NCI-H345 (cell line): ENCODE results near the gene CEBPB.
A peak's percentile ranks its signal among the peaks of the same experiment; 100 is the strongest.
"Not testable (repeated sequence)": the region's sequence is repeated elsewhere in the genome, so short reads cannot be mapped to it uniquely, and the experiment has no call there.

Experiments
- DNase-seq: peaks from one replicate; lab custom pipeline; 2025; lab: John Stamatoyannopoulos, UW

CEBPB gene

DNA sequence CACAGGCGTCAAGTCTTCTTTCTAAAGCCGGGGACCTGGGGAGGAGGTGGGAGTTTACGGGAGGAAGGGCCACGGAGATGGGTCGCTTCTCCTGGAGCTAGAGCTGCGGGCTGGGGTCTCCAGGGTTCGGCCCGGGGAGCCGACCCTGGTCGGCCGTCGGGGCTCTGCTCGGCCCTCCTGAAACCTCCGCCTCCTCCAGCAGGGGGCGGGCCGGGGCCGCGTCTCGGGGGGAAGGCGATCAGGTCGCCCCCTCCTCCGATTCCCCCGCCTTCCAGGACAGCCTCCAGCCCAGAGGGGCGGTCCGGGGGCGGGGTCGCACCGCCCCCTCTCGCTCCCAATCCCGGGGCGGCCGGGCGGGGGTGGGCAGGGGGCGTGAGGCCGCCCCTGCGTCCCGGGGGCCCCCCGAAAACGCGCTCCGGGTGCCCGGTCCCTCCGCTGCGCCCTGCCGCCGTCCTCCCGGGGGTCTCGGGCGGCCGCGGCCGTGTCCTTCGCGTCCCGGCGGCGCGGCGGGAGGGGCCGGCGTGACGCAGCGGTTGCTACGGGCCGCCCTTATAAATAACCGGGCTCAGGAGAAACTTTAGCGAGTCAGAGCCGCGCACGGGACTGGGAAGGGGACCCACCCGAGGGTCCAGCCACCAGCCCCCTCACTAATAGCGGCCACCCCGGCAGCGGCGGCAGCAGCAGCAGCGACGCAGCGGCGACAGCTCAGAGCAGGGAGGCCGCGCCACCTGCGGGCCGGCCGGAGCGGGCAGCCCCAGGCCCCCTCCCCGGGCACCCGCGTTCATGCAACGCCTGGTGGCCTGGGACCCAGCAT lies at the start of gene CEBPB:
CEBPB (plus strand) TSS at position 580 of the 814 bp plus-strand sequence; CDS start at position 784, 204 bp downstream.
- peak; percentile 93 for DNase-seq

DNA sequence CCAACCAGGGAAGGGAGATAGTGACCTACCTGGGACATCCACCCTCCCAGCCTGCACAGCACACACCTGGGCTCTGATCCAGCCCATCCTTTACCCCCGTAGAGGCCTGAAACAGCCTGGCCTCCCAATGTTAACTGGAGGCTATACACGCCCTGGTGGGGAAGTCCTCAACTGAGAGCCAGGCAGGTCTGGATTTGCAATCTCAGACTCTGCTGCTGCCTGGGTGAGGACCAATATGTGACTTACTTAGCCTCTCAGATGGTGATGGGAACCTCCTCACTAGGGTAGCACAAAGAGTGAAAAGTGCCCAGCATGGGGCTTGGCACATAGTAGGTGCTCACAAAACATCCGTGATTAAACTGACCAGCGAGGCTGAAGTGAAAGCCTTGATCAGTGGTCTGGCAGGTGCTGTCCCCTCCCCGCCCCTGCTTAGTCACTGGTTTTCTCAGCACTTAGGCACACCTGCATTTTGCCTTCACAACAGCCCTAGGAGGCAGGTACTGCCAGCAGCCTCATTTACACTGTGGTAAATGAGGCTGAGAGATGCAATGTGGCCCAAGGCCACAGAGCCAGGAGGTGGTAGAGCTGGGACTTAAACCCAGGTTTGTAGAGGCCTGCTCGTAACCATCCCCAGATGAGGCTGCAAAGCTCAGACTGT lies 49.5 kb upstream of the CEBPB start:
- no peak for DNase-seq

DNA sequence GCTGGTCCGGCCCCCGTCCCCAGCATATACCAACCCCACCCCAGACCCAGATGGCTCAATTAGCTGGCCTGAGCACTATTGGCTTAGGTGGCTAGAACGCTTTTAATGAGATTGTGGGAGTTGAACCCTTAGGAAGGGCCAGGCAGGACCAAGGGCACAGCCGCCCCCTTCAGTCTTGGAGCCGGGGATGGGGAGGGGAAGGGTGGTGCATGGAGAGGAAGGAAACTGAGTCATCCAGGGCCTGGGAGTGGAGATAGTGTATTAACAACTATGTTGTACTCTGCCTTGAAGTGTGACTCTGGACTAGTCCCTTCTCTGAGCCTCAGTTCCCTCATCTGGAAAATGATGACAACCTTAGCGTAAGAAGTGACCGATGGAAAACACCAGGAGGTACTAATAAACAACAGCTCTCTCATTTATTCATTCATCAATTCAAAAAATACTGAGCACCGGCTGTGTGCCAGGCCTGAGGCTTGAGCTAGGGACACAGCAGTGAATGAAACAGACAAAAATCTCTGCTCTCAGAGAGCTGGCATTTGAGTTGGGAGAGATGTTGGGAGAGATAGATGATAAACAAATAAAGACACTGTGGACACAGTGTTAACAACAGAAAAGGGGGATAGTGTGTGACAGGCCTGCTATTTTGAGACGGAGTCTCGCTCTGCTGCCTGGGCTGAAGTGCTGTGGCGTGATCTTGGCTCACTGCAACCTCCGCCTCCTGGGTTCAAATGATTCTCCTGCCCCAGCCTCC lies 48.6 kb upstream of the CEBPB start:
- DNase-seq = no peak

DNA sequence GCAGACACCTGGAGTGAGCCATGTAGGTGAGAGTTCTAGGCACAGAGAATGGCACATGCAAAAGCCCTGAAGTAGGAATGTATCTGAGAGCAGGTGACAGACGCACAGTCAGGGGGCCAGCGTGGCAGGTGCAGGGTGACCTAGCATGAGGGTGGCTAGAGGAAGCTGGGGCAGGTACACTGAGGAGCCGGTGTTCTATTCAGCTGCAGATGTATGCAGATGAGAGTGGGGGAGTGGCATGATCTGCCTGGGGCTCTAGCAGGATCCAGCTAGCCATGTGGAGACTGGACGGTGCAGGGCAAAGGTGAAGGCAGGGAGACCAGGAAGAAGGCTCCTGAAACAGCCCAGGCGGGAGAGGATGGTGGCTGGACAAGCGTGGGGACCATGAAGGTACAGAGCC lies 47.8 kb upstream of the CEBPB start:
- DNase-seq = no peak

DNA sequence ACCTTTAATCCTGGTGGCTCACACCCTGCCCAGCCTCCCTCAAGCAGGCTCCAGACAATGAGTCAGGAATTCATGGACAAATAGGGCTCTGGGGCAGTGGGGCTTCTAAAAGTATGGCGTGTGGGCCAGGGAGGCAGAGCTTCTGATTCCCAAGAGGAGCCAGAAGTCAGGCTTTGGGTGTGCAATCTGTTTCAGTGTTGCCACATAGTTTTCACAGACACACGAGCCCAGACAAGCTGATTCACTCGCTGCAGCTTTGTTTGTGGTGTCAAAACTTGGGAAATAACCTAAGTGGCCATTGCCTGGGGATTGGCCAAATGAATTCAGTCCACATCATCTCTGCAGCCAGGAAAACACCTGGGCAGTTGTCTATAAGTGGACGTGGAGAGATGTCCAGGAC lies 46.3 kb upstream of the CEBPB start:
- DNase-seq = no peak

DNA sequence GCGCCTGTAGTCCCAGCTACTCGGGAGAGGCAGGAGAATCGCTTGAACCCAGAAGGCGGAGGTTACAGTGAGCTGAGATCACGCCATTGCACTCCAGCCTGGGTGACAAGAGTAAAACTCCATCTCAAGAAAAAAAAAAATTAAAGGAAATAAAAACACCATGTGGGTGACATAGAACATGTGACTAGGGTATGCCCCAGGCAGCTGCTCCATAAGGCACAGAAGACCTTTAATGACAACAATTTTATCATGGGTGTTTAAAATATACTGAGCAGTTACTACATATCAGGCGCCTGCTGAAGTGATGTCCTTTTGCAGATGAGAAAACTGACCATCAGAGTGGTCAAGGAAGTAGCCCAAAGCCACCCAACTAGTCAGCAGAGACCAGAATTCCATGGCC lies 45.1 kb upstream of the CEBPB start:
- DNase-seq = no peak

DNA sequence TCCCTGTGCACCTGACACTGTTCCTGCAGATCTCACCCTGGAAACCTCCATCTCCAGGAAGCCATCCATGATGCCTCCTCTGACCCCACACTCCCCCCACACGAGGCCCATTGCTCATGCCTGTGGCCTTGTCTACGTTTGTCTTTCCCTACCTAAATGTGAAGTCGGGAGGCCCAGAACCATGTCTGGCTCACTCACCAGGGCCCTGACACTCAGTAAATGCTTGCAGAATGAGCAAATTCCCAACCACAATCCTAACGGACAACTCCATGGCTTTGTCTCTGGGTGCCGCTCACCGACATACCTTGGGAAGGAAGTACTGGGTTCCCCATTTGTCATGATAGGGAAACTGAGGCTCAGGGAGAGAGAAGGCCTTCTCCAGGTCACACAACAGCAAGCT lies 44.4 kb upstream of the CEBPB start:
- DNase-seq = no peak

DNA sequence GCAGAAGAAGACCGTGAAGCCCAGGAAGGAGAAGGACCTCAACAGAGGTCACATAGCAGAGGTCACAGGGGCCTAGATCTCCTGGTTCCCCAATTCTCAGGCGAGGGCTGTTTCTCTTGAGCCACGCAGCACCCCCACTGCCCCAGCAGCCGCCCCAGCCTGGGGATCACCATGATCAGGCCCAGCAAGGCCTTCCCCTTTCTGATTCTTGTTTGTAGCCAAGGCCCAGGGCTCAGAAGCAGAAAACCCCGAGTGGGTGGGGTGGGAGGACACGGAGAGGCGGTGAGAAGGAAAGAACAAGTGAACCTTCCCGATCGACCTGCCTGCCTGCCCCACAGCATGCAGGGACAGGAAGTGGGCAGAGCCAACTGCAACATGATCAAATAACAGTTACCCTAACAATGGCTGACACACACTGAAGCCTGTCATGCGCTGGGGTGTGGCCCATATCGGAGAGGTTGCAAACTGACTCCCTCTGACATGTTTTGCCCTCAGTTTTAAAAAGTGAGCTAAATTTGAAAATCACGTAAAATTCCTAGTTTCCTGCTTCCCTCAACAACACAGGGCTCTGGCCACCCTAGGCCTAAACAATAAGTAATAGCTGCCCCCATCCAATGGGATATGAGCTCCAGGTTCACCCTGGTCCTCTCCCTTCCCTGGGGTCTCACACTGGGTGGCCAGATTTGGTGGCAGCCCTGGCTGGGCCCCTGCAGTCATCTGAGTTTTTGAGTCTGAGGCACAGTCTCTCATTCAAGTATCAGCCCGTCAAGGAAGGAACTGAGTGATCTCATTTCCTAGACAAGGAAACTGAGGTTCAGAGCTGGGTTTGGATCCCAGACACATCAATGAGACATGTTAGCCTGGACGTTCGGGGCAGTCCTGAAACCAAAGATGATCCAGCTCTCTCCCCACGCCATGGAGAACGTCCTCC lies 43.6 kb upstream of the CEBPB start:
- DNase-seq = no peak

DNA sequence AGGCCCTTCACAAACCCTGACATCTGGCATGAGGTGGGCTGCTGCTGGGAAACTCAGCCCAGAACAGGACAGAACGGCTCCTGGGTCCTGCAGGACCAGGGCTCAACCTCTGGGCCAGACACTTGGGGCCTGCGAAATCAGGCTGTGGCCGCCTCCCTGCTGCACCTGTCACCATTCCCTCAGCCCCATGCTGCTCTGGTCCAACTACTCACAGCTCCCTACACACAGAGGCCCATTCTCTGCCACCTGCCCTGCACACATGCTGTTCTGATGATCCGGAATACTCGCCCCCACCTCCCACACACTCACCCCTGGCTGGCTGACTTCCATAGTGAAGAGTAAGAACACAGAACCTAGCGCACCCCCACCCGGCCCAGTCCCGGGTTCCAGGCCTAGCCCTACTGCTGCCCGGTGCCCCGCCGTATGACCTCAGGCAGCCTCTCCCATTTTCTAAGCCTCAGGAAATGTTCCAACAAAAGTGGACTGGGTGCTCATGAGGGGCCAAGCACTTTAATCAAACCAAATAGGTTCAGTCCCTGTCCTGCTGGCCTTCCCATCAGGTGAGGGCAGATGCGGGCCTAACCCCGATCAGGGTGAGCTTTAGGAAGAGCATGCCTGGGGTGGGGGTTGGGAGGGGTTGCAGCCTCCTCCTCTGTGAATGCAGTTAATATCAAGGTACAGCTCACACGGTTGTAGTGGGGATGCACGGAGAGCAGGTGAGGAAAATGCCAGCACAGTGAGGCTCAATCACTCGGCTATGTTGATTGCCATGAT lies 41.0 kb upstream of the CEBPB start:
- no peak for DNase-seq

DNA sequence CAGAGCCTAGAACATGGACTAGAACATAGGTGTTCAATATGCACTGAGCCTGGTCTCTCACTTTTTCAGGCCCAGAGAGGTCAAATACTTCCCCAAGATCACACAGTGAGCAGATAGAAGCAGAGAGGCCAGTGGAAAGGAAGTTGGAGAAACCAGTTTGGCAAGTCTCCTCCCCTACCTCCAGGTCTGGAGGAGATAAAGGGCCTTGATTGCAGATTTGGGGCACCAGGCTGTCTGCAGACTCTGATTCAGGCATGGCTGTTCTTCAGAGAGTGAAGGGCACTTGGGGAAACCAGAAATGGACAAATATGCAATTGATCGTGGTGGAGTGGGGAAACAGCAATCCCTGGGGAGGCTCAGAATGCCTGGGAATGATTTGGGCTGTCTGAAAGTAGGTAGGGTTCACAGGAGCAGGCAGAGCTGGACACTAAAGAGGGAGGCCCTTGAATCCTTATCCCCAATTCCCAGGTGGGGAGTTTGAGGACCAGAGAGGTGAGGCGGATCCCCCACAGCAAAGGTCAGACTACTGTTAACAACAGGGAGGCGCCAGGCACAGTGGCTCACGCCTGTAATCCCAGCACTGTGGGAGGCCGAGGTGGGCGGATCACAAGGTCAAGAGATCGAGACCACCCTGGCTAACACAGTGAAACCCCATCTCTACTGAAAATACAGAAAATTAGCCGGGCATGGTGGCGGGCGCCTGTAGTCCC lies 39.4 kb upstream of the CEBPB start:
- no peak for DNase-seq

DNA sequence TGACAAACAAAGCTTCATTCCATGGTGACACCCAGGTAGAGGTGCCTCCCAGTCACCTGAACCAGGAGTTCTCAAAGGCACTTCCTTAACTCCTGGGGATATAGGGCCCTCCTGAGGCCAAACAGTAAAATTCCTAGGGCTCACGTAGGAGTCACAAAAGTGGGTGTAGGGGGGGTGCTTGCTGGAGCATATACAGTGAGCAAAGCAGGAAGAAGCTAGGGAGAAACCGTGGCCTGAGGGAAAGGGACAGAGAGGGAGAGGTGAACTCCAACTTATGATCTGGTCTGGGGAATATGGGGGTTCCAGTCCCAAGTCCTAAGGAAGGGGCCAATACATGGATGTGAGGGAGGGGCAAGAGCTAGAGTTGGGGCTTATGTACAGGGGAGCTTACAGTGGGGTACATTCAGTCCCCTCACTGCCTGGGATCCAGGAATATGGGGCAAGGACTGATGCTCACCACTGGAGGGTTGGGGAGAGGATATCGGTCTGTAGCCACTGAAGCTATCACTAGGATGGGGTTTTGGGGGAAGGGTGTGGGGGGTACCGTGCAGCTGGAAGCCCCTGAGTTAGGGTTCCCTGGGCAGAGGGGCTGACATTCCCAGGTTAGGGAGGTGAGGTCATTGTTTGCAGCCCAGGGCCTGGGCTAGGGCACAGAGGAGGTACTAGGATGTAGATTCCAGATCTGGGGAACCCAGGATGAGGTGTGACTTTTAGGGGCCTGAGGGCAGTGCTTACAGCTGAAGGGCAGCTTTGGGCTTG lies 38.1 kb upstream of the CEBPB start:
- no peak for DNase-seq

DNA sequence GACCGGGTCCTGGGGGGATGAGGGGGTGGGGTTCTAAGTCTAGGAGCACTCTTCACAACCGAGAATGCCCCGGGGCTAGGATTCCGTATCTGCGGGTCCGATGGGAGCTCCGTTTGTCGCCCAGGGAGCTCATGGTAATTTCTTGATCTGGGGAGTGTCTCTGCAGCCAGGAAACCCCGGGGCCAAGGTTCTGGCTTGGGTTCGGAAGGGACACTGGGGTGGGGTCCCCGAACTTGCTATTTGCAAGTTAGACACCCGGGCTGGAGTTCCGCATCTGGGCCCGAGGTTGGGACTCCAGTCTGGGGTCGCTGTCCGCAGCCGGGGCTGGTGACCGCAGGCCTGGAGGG lies 37.5 kb upstream of the CEBPB start:
- peak; percentile 30 for DNase-seq

DNA sequence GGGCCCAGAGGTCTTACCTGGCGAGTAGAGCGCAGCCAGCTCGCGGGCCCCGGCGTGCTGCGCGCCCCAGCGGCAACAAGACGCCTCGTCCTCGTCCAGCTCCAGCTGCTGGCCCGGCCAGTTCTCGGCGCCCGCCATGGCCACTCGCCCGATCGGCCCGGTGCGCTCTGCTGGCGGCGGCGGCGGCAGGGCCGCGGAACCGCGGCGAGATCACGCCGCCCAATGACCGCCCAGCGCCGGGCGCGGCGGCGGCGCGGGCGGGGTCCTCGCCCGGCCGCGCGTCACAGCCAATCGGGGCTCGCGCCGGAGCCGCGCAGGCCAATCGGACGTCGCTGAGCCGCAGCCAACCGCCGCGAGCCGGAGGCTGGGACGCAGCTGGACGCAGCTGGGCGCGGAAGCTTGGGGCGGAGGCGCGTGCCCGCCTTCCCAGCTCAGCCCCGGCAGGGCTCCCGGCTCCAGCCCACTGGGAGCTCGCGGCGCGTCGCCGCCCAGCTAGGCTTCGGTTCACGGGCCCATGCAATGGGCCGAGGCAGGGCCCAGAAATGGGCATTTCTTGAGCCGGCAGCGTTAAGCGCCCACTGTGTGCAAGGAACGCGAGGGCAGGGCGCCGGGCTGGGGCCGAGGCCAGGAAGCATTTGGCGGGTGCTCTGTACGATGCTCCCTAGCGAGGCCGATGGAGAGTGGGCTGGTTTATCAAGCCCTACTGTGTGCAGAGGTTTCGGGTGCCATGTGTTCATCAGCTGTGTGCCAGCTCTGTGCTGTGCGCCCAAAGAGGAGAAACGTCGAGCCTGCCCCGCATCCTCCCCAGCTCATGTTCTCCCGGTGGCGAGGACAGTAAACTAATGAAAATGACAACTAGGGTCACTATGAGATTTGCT lies 36.9 kb upstream of the CEBPB start, which contains the start of gene PEDS1:
PEDS1 (minus strand) TSS at position 224 of the 878 bp plus-strand sequence; CDS start at position 138, 86 bp downstream.
- peak; percentile 97 for DNase-seq

DNA sequence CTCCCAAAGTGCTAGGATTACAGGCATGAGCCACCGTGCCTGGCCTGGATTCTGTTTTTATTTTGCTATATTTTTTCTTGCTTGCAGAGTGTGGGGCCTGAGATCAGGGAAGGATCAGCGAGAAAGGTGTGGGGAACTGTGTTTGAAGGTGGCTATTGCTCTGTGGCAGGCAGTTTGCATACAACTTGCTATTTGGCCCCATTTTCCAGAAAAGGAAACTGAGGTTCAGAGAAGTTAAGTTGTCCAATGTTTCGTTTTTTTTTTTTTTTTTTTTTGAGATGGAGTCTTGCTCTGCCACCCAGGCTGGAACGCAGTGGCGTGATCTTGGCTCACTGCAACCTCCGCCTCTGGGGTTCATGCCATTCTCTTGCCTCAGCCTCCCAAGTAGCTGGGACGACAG lies 29.1 kb upstream of the CEBPB start:
- DNase-seq = not testable (repeated sequence)

DNA sequence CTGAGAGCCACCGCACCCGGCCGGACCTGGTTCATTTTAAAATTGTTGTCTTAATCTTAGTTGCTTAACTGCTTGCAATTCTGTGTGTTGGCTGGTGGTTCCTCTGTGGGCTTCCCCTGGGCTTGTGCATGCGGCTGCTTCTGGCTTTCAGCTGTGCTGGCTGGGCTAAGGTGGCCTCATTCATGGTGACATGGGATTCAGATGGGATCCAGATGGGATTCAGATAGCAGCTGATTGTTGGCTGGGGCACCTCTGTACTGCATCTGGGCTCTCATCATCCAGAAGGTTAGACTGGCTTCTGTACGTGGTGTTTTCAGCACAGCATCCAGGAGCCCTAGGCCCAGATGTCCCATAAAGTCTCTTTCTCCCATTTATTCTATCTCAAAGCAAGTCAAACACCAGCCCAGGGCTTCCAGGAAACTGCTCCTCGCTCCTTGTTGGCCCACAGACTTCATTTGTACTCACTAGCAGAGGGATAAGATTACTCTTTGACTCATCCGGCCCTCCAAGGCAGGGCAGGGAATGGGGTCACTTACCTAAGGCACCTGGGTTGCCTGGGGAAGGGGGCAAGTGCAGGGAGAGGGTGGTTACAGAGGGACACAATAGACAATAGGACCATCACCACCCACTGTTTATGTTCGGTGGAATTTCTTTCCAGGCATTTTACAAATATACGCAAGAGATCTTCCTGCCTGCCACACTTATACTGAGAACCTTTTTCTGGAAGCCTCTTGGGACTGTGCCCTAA lies 26.9 kb upstream of the CEBPB start:
- DNase-seq = no peak

DNA sequence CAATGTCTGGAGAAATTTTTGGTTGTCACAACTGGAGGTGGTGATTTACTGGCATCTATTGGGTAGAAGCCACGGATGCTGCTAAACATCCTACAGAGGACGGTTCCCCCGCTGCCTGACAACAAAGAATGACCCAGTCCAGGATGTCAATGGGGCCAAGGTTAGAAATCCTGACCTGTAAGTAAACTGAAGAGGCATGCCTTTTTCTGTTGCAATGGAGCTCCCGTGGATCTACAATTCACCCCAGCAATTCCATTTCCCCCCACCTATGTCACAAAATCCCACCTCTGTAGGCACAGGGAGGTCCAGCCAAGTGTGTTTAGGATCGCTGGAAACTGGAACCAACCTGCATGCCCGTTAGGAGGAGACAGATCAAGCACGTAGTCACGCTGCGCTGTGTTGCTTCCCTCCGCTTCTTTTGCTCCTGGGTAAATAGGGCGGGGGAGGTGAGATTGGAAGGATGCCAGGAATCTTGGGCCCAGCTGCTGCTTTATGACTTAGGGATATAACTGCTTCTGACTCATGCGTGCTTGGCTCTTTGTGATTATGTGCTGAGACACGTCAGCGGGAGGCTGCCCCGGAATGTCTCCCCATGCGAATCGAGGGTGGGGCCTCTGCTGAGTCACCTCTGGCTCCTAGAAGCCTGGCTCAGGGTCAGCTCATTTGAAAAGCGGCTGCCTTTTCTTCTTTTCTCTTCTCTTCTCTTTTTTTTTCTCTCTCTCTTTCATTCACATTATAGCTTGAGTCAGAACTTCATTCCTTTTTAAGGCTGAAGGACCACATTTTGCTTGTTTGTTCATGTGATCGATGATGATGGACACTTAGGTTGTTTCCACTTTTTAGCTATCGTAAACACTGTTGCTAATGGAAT lies 24.7 kb upstream of the CEBPB start:
- peak; percentile 99 for DNase-seq

DNA sequence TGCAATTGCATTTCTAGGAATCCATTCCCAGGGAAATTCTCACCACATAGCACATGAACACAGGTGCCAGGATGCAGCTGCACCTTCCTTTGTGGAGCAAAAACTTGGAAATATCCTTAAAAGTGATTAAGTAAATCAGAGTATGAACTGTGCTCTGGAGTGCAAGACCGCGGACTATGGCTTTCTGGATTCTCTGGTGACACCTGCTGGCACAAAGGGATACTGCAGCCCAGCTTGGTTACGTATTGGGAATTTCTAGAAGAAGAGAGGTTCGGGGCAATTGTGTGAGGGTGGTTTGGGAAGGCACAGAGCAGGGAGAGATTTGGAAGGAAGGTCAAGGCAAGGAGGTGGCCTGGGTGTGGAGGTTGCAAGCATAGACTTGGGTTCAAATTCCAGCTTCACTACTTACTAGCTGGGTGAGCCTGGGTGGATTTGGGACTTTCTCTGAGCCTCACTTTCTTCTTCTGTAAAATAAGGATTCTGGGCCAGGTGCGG lies 21.3 kb upstream of the CEBPB start:
- peak; percentile 79 for DNase-seq
